HFFc6 (cell line): ENCODE measurements around the gene SIVA1. TPM values are rescaled to one million over a fixed set of nuclear protein-coding genes. Genes with fewer than 3 reads are reported as not detected.

Source experiments
- DNase-seq: peaks from one replicate; pipeline ENCODE4 v3.0.0-alpha.2; 2018
- H3K27ac Mint-ChIP-seq: 2 replicates; pipeline ENCODE4 v1.8.0; 2020; ENCODE audit warnings: mild to moderate bottlenecking, mixed read lengths
- H3K27me3 Mint-ChIP-seq: 2 replicates; pipeline ENCODE4 v1.8.0; 2021; ENCODE audit warnings: mild to moderate bottlenecking, moderate library complexity, mixed read lengths; ENCODE audit not compliant: insufficient read depth
- H3K36me3 Mint-ChIP-seq: 2 replicates; pipeline ENCODE4 v1.8.0; 2021; ENCODE audit warnings: low read depth, mixed read lengths
- H3K4me1 Mint-ChIP-seq: 2 replicates; pipeline ENCODE4 v1.8.0; 2020; ENCODE audit warnings: low read depth, mixed read lengths
- H3K4me3 Mint-ChIP-seq: 2 replicates; pipeline ENCODE4 v1.8.0; 2020; ENCODE audit warnings: mild to moderate bottlenecking, moderate library complexity, mixed read lengths
- H3K9me3 Mint-ChIP-seq: 2 replicates; pipeline ENCODE4 v1.8.0; 2020; ENCODE audit warnings: mild to moderate bottlenecking, mixed read lengths
- total RNA-seq, 6 experiments: library from RNA; stranded (reverse); fragmentation: NEBNext Ultra II Directional; extraction: Animal tissue kit (Norgen Biotek cat#: 25700); gene quantifications; 2 replicates in 1 of 6; 3 replicates in 5 of 6; pipeline ENCODE4 v1.2.3, GENCODE V29; 2021
- TF ChIP-seq, protein P1 (sequence below): fragments of 200-600 bp; sonication (generic); IDR thresholded peaks from 2 replicates; pipeline ENCODE4 v1.5.0; 2021; ENCODE audit warnings: antibody characterized with exemption, mild to moderate bottlenecking

SIVA1 gene
- total RNA-seq, 6 experiments from 2014 or later: 78.3 to 95.8 (median 82.5) TPM

DNA sequence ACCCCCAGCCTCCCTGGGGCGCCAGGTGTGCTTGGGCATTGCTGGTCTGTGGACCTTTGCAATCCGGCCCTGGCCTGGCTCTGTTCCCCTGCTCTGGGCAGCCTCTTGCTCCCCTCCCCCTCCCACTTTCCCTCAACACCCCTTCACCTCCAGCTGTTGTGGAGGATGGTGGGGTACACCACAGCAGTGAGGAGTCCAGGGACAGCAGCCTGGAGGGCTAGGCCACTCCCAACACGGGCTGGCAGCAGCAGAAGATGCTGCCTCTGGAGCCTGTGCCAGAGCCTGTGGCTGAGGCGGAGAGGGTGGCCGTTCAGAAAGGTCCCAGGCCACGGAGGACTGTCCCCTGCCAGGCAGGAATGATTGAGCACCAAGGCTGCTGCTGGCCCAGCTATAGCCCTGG is 55.5 kb downstream of the SIVA1 start:
- TF ChIP-seq, protein P1, sequence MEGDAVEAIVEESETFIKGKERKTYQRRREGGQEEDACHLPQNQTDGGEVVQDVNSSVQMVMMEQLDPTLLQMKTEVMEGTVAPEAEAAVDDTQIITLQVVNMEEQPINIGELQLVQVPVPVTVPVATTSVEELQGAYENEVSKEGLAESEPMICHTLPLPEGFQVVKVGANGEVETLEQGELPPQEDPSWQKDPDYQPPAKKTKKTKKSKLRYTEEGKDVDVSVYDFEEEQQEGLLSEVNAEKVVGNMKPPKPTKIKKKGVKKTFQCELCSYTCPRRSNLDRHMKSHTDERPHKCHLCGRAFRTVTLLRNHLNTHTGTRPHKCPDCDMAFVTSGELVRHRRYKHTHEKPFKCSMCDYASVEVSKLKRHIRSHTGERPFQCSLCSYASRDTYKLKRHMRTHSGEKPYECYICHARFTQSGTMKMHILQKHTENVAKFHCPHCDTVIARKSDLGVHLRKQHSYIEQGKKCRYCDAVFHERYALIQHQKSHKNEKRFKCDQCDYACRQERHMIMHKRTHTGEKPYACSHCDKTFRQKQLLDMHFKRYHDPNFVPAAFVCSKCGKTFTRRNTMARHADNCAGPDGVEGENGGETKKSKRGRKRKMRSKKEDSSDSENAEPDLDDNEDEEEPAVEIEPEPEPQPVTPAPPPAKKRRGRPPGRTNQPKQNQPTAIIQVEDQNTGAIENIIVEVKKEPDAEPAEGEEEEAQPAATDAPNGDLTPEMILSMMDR: no peak
- H3K9me3 Mint-ChIP-seq: no peaks in the 10 kb centered on the region
- H3K27ac Mint-ChIP-seq: no peak overlapping the region
- H3K36me3 Mint-ChIP-seq: no peaks in the 10 kb centered on the region
- no peaks in the 10 kb centered on the region for H3K27me3 Mint-ChIP-seq
- no peak overlapping the region for H3K4me3 Mint-ChIP-seq
- DNase-seq: no peak
- peaks cover 12% of the 10 kb centered on the region for H3K4me1 Mint-ChIP-seq

Other genes starting within 250 kb of the SIVA1 start
- gene C14orf180, start 173.4 kb upstream of the SIVA1 start, total RNA-seq: not detected
- gene TMEM179, start 148.4 kb upstream of the SIVA1 start, total RNA-seq: not detected
- gene INF2, start 63.5 kb upstream of the SIVA1 start, total RNA-seq: 100 to 1,000 TPM; 111 to 121 (median 116) TPM
- 1 to 10 TPM; 2.7 to 3.7 (median 3.3) TPM for gene ADSS1, start 28.9 kb upstream of the SIVA1 start, total RNA-seq
- 100 to 1,000 TPM; 164 to 191 (median 173) TPM for gene AKT1, start 42.6 kb downstream of the SIVA1 start, total RNA-seq
- 1 to 10 TPM; 1.3 to 1.8 (median 1.5) TPM for gene ZBTB42, start 48.0 kb downstream of the SIVA1 start, total RNA-seq
- 10 to 100 TPM; 29.9 to 34.9 (median 32.0) TPM for gene CEP170B, start 112.1 kb downstream of the SIVA1 start, total RNA-seq
- under 1 TPM; 0.05 to 0.18 (median 0.11) TPM for gene PLD4, start 171.7 kb downstream of the SIVA1 start, total RNA-seq
- gene AHNAK2, start 225.2 kb downstream of the SIVA1 start, total RNA-seq: 10 to 100 TPM; 50.2 to 76.2 (median 73.7) TPM
- 10 to 100 TPM in 2 of 6 experiments, 1 to 10 TPM in 4; 5.9 to 12.3 (median 7.9) TPM for gene CLBA1, start 232.6 kb downstream of the SIVA1 start, total RNA-seq